Renal pelvis (tissue), 4 donors: ENCODE measurements around the gene BANF2. TPM values are rescaled to one million over a fixed set of nuclear protein-coding genes. Genes with fewer than 3 reads are reported as not detected.

Experiments used
- DNase-seq: peaks from one replicate; pipeline ENCODE4 v3.0.0-alpha.2; 2013
- polyA plus RNA-seq, 3 donors: library from polyadenylated mRNA; unstranded; fragments of 120-200 nt; gene quantifications; one replicate each; pipeline ENCODE4 v1.2.1, GENCODE V29; 2013; ENCODE audit not compliant: insufficient read length in 3 of 3

Gene BANF2
- polyA plus RNA-seq, 3 donors = not detected

DNA sequence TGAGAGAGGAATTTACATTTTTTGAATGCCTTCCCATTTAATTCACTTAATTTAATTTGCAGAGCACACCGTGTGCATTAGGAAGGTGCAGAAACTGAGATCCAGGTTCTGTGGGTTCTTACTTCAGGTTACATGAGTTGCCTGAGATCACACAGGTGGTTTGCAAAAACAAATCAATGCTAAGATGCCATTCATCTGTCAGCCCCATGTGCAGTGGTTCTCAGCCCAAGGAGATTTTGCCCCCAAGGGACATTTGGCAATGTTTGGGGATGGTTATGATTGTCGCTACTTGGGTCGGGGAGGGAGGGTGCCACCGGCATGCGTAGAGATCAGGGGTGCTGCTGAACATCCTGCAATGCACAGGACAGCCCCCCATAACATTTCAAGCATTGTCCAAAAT is 34.6 kb downstream of the BANF2 start:
- no peak for DNase-seq

DNA sequence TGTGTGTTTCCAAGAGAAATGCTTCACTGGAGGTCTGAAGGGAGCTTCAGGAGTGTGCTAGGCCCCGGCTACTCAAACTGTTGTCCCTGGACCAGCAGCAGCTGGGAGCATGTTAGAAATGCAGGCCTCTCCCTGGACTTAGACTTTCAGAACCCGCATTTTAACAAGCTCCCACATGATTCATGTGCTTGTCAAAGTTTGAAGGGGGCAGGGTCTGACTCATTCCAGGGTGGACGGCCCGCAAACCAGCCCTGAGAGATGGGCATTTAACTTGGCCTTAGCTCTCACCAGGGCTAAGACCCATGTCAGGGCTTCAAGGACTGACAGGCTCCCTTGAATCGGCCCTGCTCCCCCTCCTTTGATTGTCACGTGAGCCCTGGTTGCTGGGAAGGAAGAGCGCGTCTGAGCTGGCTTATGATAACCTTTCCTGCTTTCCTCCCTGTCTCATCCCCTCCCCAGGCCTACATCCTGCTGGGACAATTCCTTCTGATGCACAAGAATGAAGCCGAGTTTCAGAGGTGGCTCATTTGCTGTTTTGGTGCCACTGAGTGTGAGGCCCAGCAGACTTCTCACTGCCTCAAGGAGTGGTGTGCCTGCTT is 35.5 kb downstream of the BANF2 start:
- peak; percentile 27 for DNase-seq

DNA sequence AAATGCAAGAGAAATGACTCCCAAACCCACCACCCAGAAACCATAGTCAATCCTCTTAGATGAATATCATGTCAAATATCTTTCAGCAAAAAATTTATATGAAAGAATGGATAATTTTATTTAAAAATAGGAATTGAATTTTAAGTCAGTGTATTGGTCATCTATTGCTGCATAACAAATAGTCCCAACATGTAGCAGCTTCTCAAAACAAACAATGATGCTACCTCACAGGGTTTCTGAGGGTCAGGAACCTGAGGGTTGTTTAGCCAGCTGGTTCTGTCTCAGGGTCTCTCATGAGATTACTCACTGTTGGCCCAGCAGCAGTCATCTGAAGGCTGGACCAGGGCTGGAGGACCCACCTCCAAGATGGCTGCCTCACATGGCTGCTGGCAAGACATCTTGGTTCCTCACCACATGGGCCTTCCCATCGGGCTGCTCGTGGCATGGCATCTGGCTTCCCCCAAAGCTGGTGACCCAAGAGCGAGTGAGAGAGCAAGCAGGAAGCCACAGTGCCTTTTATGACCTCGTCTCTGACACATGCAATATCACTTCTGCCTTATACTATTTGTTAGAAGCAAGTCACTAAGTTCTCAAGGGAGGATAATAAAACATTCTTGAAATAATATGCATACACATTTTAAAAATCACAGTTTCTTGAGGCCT is 36.3 kb downstream of the BANF2 start:
- no peak for DNase-seq

DNA sequence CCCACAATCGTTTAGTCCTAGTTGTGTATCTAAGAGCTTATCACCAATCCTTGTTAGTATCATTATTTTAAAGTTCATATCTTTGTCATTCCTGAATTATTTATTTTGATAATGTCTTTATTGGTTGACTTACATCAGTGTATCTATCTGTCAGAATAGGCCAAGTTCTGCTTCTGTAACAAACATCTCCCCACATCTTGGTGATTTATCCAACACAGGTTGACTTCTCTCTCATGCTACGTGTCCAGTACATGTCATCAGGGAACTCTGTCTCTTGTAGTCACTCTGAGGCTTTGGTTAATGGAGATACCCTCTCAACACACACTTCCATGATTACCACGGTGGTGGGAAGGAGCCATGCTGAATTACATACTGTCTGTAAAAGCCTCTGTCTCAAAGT is 38.4 kb downstream of the BANF2 start:
- no peak for DNase-seq

DNA sequence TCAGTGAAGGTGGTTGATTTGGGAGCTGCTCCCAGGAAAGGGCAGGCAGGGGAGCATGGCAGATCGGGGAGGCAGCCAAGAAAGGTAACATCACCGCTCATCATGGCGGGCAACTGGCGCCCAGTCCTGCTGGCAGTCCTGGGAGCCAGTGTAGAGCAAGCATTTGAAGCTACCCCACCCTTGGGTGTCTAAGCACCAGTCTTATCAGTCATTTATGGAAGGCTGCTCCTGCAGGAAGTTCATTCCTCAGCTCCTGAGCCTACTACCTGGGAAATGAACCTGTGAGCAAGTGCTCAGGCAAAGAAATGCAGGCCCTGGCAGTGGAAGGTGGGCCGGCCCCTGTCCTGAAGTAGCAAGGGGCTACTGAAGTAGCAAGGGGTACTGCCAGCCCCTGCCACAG is 41.5 kb downstream of the BANF2 start:
- no peak for DNase-seq

DNA sequence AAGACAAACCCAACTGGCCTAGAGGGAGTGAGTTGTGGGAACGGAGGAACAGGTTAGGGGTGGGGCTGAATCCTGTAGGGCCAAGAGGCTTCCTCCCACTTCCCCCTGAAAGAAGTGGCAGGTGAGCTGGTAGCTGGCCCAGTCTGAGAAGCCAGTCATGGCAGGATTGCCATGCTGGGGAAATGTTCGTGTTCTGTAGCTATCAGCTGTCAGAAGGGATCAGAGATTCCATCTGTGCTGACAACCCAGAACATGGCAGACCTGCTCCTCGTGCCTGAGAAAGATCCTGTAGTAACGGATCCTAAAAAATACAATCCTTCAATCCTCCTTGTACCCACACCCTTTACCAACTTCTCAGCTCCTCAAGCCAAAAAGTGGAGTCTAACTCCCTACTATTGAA is 43.0 kb downstream of the BANF2 start:
- no peak for DNase-seq

DNA sequence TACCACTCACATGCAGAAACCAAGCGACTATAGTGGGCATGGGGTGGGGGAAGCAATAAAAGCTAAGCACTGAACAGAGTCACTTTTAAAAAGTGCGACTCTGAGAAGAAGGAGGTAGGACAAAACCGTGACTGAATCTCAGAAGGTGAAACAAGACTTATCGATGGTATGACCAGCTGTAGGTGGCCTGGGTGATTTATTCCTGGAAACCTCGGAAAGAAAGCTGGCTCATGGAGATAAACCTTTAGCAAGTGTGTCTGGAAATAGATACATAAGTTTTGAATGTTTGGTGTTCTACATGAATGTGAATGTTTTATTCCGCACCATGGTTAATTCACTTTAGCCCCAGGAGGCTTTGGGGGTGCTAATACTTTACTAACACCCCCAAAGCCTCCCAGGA is 43.9 kb downstream of the BANF2 start:
- DNase-seq = no peak

DNA sequence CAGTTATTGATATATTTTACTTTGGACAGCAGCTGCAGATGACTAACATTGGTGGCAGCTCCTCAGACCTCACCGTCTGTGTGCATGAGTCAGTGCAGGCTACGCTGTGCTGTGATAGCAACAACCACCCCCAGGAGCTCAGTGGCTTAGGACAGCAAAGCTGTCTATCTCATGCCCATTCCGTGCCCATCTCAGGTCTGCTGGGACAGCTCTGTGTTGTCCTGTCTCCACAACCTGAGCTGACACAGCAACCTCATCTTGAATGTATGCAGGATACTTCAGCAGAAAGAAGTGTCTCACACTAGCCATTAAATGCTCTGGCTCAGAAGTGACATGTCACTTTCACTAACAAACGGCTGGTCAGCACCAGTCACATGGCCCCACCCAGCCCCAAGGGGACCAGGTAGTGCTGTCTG is 47.7 kb downstream of the BANF2 start:
- DNase-seq = no peak

DNA sequence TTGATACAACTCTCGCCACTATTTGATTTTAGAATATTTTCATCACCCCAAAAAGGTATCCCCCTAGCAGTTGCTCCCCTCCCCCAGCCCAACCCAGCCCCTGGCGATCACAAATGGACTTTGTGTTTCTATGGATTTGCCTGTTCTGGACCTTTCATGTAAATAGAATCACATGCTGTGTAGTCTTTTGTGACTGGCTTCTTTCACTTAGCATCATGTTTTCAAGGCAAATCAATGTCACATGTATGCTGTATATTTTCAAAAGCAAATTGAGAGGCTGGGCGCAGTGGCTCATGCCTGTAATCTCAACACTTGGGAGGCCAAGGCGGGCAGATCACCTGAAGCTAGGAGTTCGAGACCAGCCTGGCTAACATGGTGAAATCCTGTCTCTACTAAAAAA is 48.5 kb downstream of the BANF2 start:
- no peak for DNase-seq

DNA sequence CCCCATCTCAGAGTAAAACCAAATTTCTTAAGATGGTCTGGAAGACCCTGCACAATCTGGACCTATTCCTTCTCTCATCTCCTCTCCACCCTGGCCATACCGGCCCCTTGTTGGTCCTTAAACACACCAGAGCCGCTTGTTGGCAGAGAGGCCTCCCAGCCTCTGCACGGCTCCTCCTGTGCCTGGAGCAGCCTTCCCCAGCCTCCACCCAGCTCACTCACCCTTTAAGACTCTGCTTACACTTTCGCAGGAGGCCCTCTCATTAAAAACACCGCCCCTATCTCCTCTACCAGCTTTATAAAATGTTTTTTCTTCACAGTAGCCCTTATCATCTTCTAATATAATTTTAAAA is 49.8 kb downstream of the BANF2 start:
- no peak for DNase-seq

DNA sequence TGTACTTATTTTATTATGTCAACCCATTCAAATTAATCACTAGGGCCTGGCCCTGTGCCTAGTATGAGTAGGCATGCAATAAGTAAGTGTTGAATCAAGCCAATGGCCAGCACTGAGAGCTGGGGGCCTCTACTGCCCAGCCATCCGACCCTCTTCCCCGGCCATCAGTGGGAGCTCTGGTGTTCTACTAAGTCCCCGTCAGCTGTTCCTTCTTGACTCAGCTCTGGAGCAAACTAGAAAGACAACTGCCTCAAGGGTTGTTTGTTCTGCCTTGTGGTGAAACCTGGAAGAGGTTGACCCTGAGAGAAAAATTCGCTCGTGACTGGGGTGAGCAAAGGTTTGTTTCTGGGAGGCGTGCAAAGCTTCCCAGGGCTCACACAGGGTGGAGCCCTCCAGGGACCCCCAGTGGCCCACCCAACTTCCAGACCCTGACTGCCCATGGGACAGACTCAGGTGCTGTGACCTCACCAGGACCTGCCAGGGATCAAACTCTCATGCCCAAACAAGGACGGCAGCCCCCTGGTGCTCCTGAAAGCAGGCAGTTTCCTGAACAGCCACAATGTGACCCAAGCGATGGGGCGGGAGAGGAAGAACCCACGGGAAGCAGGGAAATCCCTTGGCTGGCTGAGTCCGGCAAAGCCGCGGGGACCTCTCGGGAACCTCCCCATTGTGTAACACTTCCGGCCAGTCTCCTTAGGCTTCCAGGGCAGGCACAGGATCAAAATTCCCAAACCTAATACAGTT is 50.4 kb downstream of the BANF2 start:
- DNase-seq = no peak

DNA sequence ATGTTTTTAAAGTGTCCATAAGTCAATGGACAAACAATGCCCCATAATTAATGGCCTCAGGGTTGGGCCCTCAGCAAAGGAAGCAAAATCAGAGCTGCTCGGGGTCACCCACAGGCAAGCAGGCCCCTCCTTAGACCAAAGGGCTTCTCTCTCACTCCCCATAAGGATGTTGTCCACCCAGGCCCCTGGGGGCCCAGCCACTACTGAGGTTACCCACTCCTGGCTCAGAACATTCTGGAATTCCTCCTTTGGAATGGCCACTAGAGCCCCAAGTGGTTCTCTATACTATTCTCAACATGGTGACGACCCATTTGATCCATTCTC is 50.9 kb downstream of the BANF2 start:
- no peak for DNase-seq

DNA sequence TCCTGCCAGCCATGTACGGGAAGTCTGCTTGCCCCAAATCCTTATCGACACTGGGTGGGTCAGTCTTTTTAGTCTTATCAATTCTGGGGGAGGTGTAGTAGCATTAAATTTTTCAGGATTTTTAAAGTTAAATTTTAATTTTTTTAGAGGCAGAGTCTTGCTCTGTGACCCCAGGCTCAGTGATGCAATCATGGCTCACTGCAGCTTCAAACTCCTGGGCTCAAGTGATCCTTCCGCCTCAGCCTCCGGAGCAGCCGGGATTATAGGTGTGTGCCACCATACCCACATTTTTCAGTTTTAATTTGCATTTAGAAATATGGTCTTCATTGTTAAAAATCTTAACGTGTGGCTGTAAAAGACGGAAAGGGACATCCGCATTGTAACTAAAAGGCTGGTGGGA is 51.9 kb downstream of the BANF2 start:
- DNase-seq = no peak

DNA sequence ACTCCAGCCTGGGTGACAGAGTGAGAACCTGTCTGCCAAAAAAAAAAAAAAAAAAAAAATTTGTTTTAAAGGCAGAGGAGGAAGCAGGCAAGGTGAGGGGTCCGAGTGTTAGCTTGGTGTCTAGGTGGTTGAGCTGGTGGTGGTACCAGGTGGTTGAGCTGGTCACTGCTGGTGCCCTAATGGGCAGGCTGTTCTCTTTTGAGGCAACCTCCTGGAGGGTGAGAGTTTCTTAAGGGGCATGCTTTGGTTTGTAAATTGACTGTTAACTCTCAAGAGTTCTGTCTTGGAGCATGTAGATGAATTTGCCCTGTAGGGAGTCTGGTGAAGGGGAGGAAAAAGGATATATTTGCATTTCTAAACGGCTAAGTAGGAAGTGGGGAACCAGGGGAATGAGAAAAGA is 52.7 kb downstream of the BANF2 start:
- no peak for DNase-seq

DNA sequence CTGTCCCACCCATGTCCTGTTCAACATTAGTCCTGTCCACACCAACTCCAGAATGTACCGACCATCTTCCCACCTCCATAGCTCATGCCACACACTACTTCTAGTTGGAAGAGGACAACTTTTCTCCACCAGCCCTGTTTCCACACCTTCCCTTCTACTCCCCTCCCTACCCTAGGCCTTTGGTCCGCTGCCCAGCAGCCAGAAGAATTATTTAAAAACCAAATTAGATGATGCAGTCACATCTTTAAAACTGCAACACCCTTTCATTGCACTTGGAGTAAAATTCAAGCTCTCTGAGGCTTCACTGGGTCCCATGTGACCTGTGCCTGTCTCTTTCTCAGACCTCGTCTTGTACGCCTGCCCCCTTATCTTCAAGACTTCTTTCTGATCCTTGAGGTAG is 53.8 kb downstream of the BANF2 start:
- no peak for DNase-seq

DNA sequence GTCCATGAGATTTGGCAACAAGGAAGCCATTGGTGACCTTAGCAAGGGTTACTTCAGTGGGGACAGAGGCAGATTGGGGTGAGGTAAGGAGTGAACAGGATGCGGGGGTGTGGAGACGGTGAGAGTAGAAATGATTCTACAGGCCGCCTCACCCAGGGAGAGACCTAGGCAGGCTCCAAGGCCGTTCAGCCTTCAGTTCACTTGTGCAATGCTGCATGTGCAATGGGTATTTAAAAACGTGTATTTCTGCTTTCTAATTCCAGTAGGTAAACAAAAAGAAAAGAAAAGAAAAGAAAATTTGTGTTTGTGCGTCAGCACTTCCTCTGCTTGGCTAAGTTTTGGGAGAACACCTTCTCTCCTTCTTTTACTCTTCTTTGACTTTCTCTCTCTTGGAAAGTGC is 56.8 kb downstream of the BANF2 start:
- DNase-seq = no peak

DNA sequence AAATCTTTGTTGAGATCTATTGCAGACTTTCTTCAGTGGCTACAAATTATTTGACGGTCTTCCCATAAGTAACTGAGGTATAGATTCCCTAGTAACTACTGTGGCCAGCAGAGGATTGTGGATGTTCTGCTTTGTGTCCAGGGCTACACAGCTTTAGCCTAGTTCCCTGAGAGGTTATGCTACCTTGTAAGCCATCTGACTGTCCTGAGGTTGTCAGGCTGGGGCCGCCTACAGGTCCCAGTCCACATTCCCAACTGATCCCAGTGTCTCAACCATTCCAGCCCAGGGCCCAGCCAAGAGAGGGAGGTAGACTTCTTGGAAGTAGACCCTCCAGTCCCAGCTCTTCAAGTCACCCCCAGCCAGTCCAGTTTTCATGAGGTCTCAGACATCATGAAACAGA is 57.7 kb downstream of the BANF2 start:
- DNase-seq = no peak

DNA sequence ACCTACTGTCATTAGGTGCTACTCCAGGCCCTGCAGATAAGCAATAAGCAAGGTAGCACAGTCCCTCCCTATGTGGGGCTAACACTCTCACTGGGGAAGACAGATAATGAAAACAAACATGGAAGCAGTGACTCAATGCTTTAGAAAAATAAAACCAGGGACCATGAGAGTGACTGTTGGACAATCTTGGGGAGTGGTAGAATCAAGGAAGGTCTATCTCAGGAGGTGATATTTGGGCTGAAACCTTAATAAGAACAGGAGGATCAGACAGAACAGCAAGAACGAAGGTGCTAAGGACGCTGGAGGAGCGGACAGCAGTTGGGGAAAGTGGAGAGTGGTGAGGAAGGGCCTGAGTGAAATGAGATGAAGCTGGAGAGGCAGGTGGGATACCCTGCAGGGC is 58.2 kb downstream of the BANF2 start:
- no peak for DNase-seq

DNA sequence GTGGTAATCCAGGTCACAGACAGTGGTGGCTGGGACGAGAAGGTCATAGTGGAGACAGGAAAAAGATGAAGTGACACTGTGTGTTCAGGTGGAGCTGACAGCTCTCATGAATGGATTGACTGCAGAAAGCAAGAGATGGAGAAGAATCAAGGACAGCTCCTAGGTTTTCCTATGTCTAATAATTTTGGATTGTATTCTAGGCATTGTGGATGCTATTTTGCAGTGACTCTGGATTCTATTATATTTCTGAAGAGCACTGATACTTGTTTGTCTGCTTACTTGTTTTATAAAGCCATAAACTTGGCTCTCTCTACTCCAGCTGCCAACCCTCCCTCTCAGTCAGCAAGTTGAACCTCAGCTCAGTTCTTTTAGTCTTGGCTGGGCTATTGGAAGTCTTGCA is 58.7 kb downstream of the BANF2 start:
- no peak for DNase-seq

DNA sequence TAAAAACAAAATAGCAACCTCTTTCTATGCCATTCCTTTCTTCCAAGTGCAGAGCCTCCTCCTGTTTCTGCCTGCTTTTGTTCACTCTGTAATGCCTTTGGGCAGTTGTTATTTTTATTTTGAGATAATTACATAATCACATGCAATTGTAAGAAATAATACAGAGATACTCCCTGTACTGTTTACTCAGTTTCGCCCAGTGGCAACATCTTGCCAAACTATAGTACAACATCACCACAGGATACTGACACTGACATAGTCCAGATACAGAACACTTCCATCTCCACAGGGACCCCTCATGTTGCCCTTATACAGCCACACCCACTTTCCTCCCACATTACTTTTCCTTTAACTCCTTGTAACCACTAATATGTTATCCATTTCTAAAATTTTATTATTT is 59.7 kb downstream of the BANF2 start:
- no peak for DNase-seq

DNA sequence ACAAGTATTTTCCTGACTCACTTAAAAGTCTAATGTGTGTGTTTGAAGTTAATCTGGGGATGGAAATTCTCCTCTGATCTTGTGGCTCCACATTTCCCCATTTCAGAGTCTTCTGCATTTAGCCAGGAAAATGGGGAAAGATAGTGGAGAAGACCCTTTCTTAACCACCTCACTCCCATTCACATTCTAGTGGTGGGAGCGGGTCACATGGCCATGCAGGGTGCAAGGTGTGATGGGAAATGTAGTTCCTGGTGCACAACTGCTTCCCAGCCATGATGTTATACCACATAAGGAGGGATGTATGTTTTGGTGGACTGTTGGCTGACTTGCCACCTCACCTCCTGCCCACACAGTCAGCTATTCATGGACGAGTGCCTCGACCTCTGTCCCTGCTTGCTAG is 61.8 kb downstream of the BANF2 start:
- no peak for DNase-seq

DNA sequence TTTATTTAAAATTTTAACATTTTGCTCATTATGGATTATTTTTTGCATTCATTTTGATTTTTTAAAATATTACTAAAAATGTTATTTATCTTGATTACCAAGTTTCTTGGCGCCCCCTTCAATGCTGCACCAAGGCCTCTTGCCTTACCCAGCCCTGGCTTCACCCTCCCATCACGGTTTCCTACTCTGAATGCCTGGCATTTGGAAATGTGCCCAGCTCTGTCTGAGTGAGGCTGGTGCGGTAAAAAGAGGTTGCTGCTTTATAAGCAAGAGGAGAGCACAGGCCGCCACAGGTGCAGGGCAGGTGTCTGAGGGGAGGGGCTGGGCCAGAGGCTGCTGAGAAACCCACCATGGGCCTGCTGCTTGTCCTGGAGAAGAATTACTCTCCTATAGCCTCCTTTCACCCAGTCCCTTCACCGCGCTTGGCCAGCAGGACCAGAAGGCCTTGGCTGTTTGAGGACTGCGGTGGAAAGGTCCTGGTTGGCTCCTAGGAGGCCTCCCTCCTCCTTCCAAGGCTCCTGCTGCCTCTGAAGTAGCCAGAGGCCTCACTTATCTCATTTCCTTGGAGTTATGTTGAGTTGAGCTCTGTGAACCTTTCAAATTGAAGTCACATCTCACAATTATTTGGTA is 62.6 kb downstream of the BANF2 start:
- no peak for DNase-seq

DNA sequence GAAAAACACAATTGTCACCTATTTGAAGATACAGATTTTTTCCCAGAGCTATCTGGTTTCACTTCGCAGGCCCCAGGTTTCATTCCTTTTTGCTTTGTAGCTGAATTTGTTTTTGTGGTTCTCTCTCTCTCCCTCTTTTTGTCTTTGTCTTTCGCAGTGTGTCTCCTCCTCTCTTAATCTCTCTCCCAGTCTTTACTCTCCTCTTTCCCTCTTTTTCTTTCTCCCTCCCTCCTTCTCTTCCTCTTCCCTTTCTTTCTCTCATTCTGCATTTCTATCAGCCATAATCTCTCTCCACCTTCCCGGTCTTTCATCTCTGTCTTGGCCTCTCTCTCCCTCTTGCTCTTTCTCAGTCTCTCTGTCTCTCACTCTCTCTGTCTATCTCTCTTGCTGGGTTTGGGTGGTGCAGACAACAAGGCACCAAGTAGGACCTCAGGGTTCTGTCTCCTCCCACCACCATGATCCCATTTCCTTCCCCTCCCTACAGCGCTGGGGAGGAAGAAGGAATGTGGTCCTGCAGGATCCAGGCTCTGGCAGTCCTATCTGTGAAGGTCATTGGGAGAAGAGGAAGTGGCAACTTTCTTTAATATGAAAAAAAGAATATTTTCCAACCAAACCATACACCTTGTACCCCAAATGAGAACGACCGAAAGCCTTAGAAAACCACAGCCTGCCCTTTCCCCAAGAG is 63.2 kb downstream of the BANF2 start:
- DNase-seq = no peak
